ENCODE data around the gene IL36RN. TPM values are rescaled to one million over a fixed set of nuclear protein-coding genes. Genes with fewer than 3 reads are reported as not detected.

IL36RN gene
- total and polyA plus RNA-seq, 12 donors = not detected

- intact Hi-C loops (cut with DNase I) = no loop called here
- ATAC-seq = no peak
These were observed 46.3 kb upstream of the IL36RN start for GRCh38 chr2:113012436-113013335.

GRCh38 chr2:113013336-113013661 is 45.7 kb upstream of the IL36RN start:
- DNase-seq = no peak
- Histone ChIP-seq H3K4me1 (no peaks in the 10 kb centered on the region), H3K27me3 (peaks cover 0 to 23% (median 5%) of the 10 kb centered on the region in 7 donors), H3K9me3 (no peaks in the 10 kb centered on the region), H3K27ac (no peak overlapping the region), H3K36me3 (no peaks in the 10 kb centered on the region), H3K4me3 (no peak overlapping the region)
- TF ChIP-seq CTCF (IDR thresholded peaks at IDR 0.05) = no peak
- 79 to 86% methylated on average over 3 of the region's 3 CpGs for WGBS, 2 donors
- ATAC-seq = no peak
- intact Hi-C loops (cut with DNase I) = no loop called here

More at GRCh38 chr2:113012436-113013335, 46.3 kb upstream of the IL36RN start:
- peaks cover 0 to 17% (median 5%) of the 10 kb centered on the region in 7 donors for H3K27me3 ChIP-seq
- no peaks in the 10 kb centered on the region for H3K36me3 ChIP-seq
- no peaks in the 10 kb centered on the region for H3K4me1 ChIP-seq
- no peaks in the 10 kb centered on the region for H3K9me3 ChIP-seq
- TF ChIP-seq CTCF (IDR thresholded peaks at IDR 0.05) = no peak
- no peak overlapping the region for H3K27ac ChIP-seq
- H3K4me3 ChIP-seq = no peak overlapping the region
- 70 to 72% methylated on average over 8 of the region's 8 CpGs for WGBS, 2 donors
- no peak for DNase-seq

GRCh38 chr2:113014067-113014466 is 44.9 kb upstream of the IL36RN start:
- DNase-seq = no peak
- H3K27me3 ChIP-seq = peaks cover 0 to 24% (median 5%) of the 10 kb centered on the region in 7 donors
- no peak for TF ChIP-seq CTCF (IDR thresholded peaks at IDR 0.05)
- no peaks in the 10 kb centered on the region for H3K36me3 ChIP-seq
- ATAC-seq = no peak
- 94 to 96% methylated on average over 2 of the region's 2 CpGs for WGBS, 2 donors
- H3K27ac ChIP-seq = no peak overlapping the region
- H3K9me3 ChIP-seq = no peaks in the 10 kb centered on the region
- no peaks in the 10 kb centered on the region for H3K4me1 ChIP-seq
- no peak overlapping the region for H3K4me3 ChIP-seq
- intact Hi-C loops (cut with DNase I) = no loop called here

GRCh38 chr2:113015042-113015441 is 44.0 kb upstream of the IL36RN start:
- 65 to 68% methylated on average over 1 of the region's 1 CpG for WGBS, 2 donors
- TF ChIP-seq CTCF (IDR thresholded peaks at IDR 0.05) = no peak
- peaks cover 0 to 24% (median 5%) of the 10 kb centered on the region in 7 donors for H3K27me3 ChIP-seq
- intact Hi-C loops (cut with DNase I) = no loop called here
- ATAC-seq (no peak), DNase-seq (no peak)
- H3K4me3 ChIP-seq = no peak overlapping the region
- H3K36me3 ChIP-seq = no peaks in the 10 kb centered on the region
- H3K27ac ChIP-seq = no peak overlapping the region
- H3K9me3 ChIP-seq = no peaks in the 10 kb centered on the region
- no peaks in the 10 kb centered on the region for H3K4me1 ChIP-seq
